C4-2B (cell line): ENCODE measurements around the gene PRPF31.

Experiments used
- ZFX ChIP-seq: fragments of 450-650 bp; IDR thresholded peaks from 2 replicates; pipeline ENCODE4 v1.6.1; 2017
- TF ChIP-seq, protein P1 (sequence below): fragments of 450-650 bp; conservative IDR thresholded peaks from 2 replicates; pipeline ENCODE4 v1.5.1; 2017; ENCODE audit warnings: mild to moderate bottlenecking

DNA sequence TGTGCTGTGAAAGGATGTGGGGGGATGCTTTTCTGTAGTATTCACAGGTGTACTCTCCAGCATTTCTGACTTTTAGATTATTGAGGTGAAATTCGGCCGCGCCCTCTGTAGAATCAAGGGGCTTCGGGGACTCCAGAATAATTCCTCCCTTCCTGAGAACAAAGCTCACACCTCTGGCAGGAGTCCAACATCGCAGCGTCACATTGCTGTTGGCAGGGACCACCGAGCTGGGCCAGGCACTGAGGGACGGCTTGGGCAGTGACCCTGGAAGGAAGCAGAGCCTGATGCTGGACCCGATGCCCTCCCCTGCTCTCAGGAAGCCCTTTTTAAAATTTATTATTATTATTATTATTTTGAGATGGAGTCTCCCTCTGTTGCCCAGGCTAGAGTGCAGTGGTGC lies 40.7 kb upstream of the PRPF31 start:
- TF ChIP-seq, protein P1, sequence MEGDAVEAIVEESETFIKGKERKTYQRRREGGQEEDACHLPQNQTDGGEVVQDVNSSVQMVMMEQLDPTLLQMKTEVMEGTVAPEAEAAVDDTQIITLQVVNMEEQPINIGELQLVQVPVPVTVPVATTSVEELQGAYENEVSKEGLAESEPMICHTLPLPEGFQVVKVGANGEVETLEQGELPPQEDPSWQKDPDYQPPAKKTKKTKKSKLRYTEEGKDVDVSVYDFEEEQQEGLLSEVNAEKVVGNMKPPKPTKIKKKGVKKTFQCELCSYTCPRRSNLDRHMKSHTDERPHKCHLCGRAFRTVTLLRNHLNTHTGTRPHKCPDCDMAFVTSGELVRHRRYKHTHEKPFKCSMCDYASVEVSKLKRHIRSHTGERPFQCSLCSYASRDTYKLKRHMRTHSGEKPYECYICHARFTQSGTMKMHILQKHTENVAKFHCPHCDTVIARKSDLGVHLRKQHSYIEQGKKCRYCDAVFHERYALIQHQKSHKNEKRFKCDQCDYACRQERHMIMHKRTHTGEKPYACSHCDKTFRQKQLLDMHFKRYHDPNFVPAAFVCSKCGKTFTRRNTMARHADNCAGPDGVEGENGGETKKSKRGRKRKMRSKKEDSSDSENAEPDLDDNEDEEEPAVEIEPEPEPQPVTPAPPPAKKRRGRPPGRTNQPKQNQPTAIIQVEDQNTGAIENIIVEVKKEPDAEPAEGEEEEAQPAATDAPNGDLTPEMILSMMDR, result no peak
- TF ChIP-seq ZFX, result no peak
